GM15510 (cell line): Measurements from ENCODE around the gene SLC25A18.

Source experiments
- POLR2A ChIP-seq: IDR thresholded peaks from 3 replicates; pipeline ENCODE4 v1.6.1; 2011; ENCODE audit warnings: borderline replicate concordance; ENCODE audit not compliant: insufficient read length; ENCODE audit errors: extremely low read depth

The SLC25A18 gene, protein sequence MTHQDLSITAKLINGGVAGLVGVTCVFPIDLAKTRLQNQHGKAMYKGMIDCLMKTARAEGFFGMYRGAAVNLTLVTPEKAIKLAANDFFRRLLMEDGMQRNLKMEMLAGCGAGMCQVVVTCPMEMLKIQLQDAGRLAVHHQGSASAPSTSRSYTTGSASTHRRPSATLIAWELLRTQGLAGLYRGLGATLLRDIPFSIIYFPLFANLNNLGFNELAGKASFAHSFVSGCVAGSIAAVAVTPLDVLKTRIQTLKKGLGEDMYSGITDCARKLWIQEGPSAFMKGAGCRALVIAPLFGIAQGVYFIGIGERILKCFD

DNA sequence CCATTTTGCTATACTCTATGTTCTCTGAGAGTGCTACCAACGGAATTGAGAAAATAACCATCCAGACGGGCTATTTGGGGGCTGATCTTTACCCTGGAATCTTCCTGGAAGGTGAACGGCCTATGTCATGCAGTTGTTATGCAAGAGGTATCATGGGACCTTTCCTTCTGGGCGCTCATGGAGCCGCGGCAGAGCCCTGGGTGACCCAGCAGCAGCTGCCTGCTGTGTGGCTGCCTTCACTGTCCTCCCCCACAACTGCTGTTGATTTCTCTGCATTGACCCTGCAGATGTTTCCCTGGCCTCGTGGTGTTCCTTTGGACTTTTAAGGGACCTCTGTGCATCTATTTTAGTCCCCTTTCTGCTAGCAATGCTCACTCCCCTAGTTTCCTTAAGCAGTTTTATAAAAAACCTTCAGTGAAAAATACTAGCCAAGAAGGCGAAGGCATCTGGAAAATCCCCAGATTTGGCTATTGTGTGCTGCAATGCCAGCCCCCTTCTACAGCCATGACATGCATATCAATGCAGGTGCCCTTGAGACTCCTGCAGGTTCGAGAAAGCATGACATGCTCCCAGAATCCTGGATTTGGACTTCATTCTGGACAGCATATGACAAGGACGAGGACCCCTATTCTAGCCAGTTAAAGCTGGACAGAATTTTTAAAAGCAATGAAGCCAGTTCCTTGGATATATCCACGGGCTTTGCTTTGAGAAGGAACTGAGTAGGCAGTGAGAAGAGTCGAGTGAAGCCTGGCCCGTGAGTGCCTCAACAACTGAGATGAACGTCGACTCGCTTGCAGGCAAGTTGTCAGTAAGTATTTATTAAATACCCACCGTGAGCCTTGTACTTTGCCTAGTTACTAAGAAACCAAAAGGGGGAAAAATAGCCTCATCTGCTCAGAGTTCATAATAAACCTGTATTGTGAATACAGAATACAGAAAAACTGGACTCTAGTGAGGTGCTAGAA is at the start of gene SLC25A18:
Gene SLC25A18, plus strand, starts transcription at position 593 of the 965 bp plus-strand sequence. CDS start 16,447 bp downstream, outside the sequence.
- no peak for TF ChIP-seq POLR2A

DNA sequence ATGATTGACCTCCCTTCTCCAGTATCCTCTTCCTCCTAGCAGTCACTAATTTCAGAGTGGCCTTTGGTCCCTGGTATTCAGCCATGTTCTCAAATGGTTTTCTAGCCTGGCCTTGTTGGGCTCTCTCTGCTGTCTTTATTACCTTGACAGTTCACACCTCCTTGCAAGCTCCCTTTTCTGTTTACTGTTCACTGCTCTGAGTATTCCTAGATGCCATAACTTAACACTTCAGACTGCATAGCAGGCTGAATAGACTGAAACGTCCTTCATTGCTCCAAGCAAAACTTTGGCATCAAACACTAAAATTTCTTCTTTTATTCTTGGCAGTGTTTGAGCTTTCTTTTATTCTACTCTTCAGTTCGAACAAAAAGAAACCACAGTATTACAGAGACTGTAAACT is 49.7 kb upstream of the SLC25A18 start:
- no peak for TF ChIP-seq POLR2A

DNA sequence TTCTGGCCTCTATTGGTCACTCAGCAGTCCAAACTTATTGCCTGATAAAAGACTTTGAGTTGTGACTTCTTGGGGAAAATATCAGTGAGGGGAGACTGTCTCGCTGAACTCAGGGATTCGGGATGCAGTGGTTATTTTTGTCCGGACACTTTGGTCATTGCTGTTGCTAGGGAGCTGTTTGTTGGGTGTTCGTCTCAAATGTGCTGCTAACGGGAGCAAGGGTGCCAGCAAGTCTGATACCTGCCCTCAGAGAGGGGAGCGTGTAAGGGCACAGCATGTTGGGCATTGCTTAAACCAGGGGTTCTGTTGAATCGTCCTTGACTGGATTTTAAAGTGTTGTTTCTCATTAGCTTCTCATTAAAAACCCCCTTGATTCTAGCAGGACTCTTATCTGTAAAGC is 49.2 kb upstream of the SLC25A18 start:
- TF ChIP-seq POLR2A = no peak

DNA sequence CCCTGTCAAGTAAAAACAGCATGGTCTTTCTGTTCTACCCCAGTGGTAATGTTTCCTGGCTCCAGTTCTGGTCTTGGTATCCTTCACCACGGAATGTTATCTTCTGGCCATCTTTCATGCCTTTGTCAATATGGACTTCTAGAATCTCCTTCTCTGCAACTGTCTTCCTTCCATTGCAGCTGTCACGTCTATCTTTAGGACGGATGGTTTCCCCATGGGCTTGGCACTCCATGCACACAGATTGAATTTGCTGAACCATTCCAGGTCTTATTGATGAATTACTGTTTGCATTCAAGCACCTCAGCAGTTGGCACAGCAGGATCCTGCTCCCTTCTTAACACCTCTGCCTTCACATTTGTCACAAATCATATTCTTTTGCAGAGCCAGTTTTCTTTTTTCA is 44.9 kb upstream of the SLC25A18 start:
- TF ChIP-seq POLR2A = no peak

DNA sequence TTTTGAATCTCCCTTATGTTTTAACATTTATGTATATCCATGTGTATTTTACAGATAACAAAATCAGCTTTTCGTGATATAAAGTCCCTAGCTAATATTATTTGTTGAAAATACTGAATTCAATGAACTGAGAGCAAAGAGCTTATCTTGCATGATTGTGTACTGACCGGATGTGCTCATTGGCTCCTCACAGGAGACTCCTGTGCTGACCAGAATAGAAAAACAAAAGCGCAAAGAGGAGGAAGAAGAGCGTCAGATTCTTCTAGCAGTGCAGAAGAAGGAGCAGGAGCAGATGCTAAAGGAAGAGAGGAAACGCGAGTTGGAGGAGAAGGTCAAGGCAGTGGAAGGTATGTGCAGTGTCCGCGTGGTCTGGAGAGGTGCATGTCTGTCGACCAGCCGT is 39.4 kb upstream of the SLC25A18 start:
- no peak for TF ChIP-seq POLR2A

DNA sequence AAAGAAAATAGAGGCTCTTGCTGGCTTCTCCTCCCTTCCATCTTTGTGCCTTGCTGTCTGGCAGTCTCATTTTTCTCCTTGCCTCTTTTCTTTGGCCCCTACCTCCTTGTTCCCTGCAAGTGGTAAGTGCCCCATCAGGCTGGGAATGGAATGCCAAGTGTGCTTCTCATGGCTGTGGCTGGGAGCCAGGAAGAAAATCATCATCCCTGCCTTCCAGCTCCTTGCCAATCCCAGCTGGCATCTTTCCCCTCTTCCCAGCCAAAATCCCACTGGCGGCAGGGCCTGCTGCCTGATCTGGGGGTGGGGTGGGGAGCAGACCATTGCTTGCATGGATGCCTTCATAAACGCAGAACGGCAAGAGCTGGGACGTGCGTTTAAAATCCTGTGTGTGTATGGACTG is 27.0 kb upstream of the SLC25A18 start:
- no peak for TF ChIP-seq POLR2A

DNA sequence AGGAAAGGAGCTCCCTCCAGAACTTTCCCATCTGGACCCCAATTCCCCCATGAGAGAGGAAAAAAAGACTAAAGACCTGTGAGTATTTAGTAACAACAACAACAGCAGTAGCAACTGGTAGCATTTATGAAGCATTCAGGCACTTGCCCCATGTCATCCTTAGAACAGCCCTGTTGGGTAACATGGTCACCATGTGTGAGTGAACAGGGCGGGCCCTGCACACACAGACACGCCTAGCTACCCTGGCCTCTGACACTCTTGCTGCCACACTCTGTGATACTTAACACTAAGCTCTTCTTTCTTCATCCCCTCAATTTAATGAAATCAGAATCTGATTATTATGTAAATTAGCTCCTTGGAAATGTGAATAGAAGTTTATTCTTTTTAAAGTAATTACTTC is 26.1 kb upstream of the SLC25A18 start:
- no peak for TF ChIP-seq POLR2A

DNA sequence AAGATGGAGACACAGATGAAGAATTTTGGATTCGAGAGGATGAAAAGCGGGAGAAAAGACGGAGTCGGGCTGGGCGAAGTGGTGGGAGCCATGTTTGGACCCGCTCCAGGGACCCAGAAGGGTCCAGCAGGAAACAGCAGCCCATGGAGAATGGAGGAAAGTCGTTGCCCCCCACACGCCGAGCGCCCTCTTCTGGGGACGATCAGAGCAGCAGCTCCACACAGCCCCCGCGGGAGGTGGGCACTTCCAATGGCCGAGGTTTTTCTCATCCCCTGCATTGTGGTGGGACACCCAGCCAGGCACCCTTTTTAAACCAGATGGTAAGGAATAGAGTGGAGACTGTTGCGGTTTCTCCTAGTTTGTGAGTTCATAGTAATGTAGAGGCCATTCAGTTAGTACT is 22.8 kb upstream of the SLC25A18 start:
- no peak for TF ChIP-seq POLR2A

DNA sequence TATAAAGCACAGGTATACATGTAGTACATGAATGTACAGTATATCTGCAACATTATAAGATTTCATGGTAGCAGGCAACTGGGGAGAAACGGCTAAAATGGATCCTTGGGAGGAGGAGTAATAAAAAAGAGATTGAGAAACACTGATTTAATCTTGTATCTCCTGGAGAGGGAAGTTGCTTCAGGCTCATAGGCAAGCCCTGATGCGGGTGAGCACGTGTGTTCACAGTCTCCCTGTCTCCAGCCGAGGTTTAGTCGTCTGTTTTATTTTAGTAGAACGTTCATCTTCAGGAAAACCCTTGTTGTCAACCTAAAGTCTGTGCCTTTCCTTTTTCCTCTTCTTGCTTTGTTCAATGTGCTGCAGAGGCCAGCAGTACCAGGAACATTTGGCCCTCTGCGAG is 21.8 kb upstream of the SLC25A18 start:
- no peak for TF ChIP-seq POLR2A

DNA sequence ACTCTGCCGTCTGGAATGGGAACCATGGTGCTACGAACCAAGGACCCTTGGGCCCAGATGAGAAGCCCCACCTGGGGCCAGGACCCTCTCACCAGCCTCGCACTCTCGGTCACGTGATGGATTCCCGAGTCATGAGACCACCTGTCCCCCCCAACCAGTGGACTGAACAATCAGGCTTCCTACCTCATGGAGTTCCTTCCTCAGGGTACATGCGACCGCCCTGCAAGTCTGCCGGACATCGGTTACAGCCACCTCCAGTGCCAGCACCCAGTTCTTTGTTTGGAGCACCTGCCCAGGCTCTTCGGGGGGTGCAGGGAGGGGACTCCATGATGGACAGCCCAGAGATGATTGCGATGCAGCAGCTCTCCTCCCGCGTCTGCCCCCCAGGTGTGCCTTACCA is 20.8 kb upstream of the SLC25A18 start:
- no peak for TF ChIP-seq POLR2A

DNA sequence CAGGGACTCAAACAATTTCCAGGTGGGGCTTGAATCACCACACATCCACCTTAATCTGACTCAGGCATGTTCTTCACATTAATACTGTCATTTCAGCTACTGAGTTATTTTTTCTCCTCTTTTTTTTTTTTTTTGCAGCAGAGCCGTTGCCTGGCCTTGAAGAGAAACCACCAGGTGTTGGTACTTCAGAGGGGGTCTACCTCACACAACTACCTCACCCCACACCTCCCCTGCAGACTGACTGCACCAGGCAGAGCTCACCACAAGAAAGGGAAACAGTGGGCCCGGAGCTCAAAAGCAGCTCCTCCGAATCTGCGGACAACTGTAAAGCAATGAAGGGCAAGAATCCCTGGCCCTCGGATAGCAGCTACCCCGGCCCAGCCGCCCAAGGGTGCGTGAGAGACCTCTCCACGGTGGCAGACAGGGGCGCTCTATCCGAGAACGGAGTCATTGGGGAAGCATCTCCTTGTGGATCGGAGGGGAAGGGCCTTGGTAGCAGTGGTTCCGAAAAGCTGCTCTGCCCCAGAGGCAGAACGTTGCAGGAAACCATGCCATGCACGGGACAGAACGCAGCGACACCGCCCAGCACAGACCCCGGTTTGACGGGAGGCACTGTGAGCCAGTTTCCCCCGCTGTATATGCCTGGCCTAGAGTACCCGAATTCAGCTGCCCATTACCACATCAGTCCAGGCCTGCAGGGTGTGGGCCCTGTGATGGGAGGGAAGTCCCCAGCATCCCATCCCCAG is 15.1 kb upstream of the SLC25A18 start:
- TF ChIP-seq POLR2A = no peak

DNA sequence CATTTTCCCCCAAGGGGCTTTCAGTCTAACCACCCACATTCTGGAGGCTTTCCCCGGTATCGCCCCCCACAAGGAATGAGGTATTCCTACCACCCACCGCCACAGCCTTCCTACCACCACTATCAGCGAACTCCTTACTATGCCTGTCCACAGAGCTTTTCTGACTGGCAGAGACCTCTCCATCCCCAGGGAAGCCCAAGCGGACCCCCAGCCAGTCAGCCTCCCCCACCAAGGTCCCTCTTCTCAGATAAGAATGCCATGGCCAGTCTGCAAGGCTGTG is 14.6 kb upstream of the SLC25A18 start:
- TF ChIP-seq POLR2A = no peak

DNA sequence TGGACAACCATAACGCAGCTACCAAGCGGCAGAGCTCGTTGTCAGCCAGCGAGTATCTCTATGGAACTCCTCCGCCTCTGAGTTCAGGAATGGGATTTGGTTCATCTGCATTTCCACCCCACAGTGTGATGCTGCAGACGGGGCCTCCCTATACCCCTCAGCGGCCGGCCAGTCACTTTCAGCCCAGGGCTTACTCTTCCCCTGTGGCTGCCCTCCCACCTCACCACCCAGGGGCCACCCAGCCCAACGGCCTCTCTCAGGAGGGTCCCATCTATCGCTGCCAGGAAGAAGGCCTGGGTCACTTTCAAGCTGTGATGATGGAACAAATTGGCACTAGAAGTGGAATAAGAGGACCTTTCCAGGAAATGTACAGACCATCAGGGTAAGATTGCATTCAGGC is 14.1 kb upstream of the SLC25A18 start:
- TF ChIP-seq POLR2A = no peak

DNA sequence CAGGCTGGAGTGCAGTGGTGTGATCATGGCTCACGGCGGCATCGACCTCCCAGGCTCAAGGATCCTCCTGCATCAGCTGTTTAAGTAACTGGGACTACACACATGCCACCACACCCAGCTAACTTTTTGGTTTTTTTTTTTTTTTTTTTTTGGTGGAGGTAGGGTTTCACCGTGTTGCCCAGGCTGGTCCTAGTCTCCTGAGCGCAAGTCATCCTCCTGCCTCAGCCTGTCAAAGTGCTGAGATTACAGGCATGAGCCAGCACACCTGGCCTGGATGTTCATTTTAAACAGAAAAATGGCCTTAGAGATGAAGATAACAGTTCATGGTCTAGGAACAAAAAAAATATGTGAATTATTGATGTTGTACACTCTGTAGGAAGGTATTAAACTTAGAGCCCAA is 13.6 kb upstream of the SLC25A18 start:
- TF ChIP-seq POLR2A = no peak

DNA sequence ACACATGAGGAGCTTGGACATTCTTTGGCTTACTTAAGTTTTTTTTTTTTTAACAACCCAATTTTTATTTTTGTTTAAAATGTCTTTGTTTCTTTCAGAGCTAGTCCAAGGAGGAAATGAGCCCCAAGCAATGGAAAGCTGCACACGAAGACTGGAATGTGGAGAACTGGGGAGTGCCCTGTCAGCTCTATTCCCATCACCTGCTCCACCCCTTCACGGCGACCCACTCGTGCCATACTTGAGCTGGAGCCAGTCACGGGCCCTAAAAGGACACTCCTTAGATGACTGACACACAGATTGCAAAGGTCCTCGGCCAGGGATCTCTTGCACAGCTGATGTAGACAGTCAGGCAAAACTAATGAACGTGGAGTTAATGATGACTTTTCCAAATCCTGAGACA is 10.6 kb upstream of the SLC25A18 start:
- TF ChIP-seq POLR2A = no peak
